SK-N-SH treated with all-trans-retinoic acid at 6 μM for 48 hours (cell line): Measurements from ENCODE around the gene ELMOD3.

Experiments used
- CREB5 ChIP-seq: fragments of 250-450 bp; sonication (Bioruptor Pico); IDR thresholded peaks from 2 replicates; pipeline ENCODE4 v1.5.1; 2020; ENCODE audit warnings: low read depth, mild to moderate bottlenecking, moderate library complexity
- RARB ChIP-seq: fragments of 250-450 bp; sonication (Bioruptor Pico); IDR thresholded peaks from 2 replicates; pipeline ENCODE4 v1.8.0; 2021; ENCODE audit warnings: mild to moderate bottlenecking, moderate library complexity
- ZFP3 ChIP-seq: fragments of 250-450 bp; sonication (Bioruptor Pico); IDR thresholded peaks from 2 replicates; pipeline ENCODE4 v1.5.0; 2020; ENCODE audit warnings: mild to moderate bottlenecking, moderate library complexity
- ZNF565 ChIP-seq: fragments of 450-650 bp; formaldehyde crosslinking; conservative IDR thresholded peaks from 2 replicates; pipeline ENCODE4 v1.5.0; 2020; ENCODE audit warnings: low read depth, mild to moderate bottlenecking, moderate library complexity

- no peak for TF ChIP-seq RARB (CRISPR knock-in tag)
- no peak for TF ChIP-seq ZNF565
- TF ChIP-seq CREB5 (CRISPR knock-in tag) = no peak
- TF ChIP-seq ZFP3 (CRISPR knock-in tag) = no peak
Measured at GRCh38 chr2:85401844-85402243, 47.3 kb downstream of the ELMOD3 start.
